Esophagus muscularis mucosa (tissue), 4 donors: Measurements from ENCODE around the gene SIAH3.
A peak's percentile ranks its signal among the peaks of the same experiment; 100 is the strongest.

Experiments used
- EP300 ChIP-seq: sonication (generic); formaldehyde crosslinking; IDR thresholded peaks from one replicate; pipeline ENCODE4 v1.6.1; 2017; ENCODE audit warnings: antibody characterized with exemption
- POLR2A ChIP-seq: fragments of 450-650 bp; IDR thresholded peaks from one replicate; pipeline ENCODE4 v1.6.1; 2017; ENCODE audit warnings: antibody characterized with exemption, moderate library complexity, mild to moderate bottlenecking, low read depth
- POLR2AphosphoS5 ChIP-seq, 2 donors: sonication (generic); formaldehyde crosslinking; IDR thresholded peaks; one replicate each; pipeline ENCODE4 v1.6.1; 2017; ENCODE audit warnings: antibody characterized with exemption in 2 of 2
- TF ChIP-seq, protein P1 (sequence below), 3 experiments: fragments of 200-600 bp in 2 of 3; fragments of 450-650 bp in 1 of 3; sonication (generic) in 2 of 3; IDR thresholded peaks; one replicate each; pipeline ENCODE4 v1.5.1; 2017 to 2019; ENCODE audit warnings: antibody characterized with exemption in 3 of 3, mild to moderate bottlenecking in 2 of 3, moderate library complexity in 1 of 3

DNA sequence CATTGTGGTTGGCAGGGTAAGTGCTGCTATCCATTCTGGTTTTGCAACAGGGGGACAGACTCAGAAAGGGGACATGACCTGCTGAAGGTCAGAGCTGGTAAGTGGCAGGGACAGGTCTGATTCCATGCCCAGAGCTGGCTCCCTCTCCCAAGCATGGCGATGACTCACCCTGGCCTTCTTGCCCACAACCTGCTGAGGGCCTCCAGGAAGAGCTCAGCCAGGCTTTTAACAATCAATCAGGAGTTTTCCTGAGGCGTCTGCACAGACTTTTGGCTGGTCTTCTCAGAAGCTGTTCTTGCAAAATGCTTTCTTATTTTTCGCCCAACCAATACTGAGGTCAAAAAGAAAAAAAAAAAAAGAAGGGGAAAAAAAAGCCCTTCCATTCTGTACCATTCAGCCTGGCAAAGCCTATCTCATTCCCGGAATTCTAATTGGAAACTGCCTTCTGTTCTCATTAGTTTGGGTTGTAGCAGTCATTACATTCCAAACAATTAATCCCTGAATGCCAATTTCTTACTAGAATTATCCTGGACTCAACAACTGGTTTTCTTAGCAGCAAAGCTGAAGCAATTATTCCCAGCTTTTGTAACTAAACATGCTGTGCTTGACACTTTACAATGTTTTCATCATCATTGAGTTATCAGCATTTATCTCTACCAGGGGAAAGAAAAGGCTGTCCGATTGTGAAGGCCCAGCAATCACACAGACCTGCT is 17.7 kb downstream of the SIAH3 start:
- TF ChIP-seq POLR2A = no peak
- TF ChIP-seq, protein P1, sequence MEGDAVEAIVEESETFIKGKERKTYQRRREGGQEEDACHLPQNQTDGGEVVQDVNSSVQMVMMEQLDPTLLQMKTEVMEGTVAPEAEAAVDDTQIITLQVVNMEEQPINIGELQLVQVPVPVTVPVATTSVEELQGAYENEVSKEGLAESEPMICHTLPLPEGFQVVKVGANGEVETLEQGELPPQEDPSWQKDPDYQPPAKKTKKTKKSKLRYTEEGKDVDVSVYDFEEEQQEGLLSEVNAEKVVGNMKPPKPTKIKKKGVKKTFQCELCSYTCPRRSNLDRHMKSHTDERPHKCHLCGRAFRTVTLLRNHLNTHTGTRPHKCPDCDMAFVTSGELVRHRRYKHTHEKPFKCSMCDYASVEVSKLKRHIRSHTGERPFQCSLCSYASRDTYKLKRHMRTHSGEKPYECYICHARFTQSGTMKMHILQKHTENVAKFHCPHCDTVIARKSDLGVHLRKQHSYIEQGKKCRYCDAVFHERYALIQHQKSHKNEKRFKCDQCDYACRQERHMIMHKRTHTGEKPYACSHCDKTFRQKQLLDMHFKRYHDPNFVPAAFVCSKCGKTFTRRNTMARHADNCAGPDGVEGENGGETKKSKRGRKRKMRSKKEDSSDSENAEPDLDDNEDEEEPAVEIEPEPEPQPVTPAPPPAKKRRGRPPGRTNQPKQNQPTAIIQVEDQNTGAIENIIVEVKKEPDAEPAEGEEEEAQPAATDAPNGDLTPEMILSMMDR (IDR thresholded peaks at IDR 0.05) = no peak
- peak in 1 of 2 donors; percentile 38 for TF ChIP-seq POLR2AphosphoS5 (IDR thresholded peaks at IDR 0.05)
- TF ChIP-seq EP300 = no peak
